Measurements from ENCODE around the gene MRC2.
"Not testable (repeated sequence)": the region's sequence is repeated elsewhere in the genome, so short reads cannot be mapped to it uniquely, and the experiment has no call there.

MRC2 gene

GRCh38 chr17:62684179-62684578, 56.7 kb downstream of the MRC2 start:
- no peak for DNase-seq

- DNase-seq = no peak
These were observed 60.5 kb downstream of the MRC2 start for GRCh38 chr17:62687997-62688396.

- DNase-seq = no peak
These were observed 61.1 kb downstream of the MRC2 start for GRCh38 chr17:62688398-62689160.

- no peak for DNase-seq
These were observed 62.1 kb downstream of the MRC2 start for GRCh38 chr17:62689441-62690167.

- no peak for DNase-seq
These were observed 62.9 kb downstream of the MRC2 start for GRCh38 chr17:62690168-62690897.

GRCh38 chr17:62691589-62691915, 64.1 kb downstream of the MRC2 start:
- not testable (repeated sequence) for DNase-seq

- no peak for DNase-seq
These were observed 64.7 kb downstream of the MRC2 start for GRCh38 chr17:62692159-62692651.

GRCh38 chr17:62692721-62693431, 65.4 kb downstream of the MRC2 start:
- peak; percentile 25 for DNase-seq

- DNase-seq = no peak
These were observed 66.3 kb downstream of the MRC2 start for GRCh38 chr17:62693616-62694409.

GRCh38 chr17:62695093-62695738, 67.7 kb downstream of the MRC2 start:
- not testable (repeated sequence) for DNase-seq

GRCh38 chr17:62696256-62696655, 68.8 kb downstream of the MRC2 start:
- DNase-seq = no peak

GRCh38 chr17:62696726-62697490, 69.4 kb downstream of the MRC2 start:
- DNase-seq = no peak

- DNase-seq = not testable (repeated sequence)
These were observed 71.0 kb downstream of the MRC2 start for GRCh38 chr17:62698459-62698858.

GRCh38 chr17:62700964-62701705, 73.7 kb downstream of the MRC2 start:
- no peak for DNase-seq

GRCh38 chr17:62701706-62702085, 74.2 kb downstream of the MRC2 start:
- DNase-seq = no peak

- no peak for DNase-seq
These were observed 75.3 kb downstream of the MRC2 start for GRCh38 chr17:62702746-62703260.

- DNase-seq = no peak
These were observed 75.8 kb downstream of the MRC2 start for GRCh38 chr17:62703261-62703775.

GRCh38 chr17:62703776-62704380, 76.4 kb downstream of the MRC2 start:
- peak; percentile 77 for DNase-seq

GRCh38 chr17:62704381-62704971, 77.0 kb downstream of the MRC2 start:
- peak; percentile 39 for DNase-seq
